OCI-LY3 (cell line): ENCODE results near the gene SEC14L1.

Experiments
- CTCF ChIP-seq: fragments of 200-600, 300-600 bp; sonication (generic); IDR thresholded peaks from 2 replicates; pipeline ENCODE4 v1.5.1; 2014; ENCODE audit warnings: antibody characterized with exemption, low read length, low read depth
- EZH2phosphoT487 ChIP-seq: fragments of 200-600 bp; shearing (Covaris generic); IDR thresholded peaks from 2 replicates; pipeline ENCODE4 v1.6.1; 2018; ENCODE audit warnings: antibody characterized with exemption, mixed run types, low read depth

DNA sequence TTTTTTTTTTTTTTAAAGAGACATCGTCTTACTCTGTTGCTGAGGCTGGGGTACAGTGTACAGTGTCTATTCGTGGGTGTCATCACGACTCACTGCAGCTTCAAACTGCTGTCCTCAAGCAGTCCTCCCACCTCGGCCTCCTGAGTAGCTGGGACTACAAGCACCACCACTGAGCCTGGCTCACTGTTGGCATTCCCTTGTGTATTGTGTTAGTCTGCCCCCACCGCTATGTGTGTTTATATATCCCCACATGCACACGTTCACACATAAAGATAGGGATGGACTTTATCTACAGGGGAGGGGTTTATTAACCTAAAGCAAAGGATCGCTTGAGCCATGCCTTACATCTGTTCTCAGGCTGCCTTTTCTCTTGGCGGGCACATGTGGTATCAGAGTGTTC, 63.8 kb downstream of the SEC14L1 start:
- TF ChIP-seq CTCF (no peak), EZH2phosphoT487 (no peak)
